ENCODE results near the gene WDR1.

GRCh38 chr4:10084651-10085358, 31.8 kb downstream of the WDR1 start:
- no peak for TF ChIP-seq CTCF (IDR thresholded peaks at IDR 0.05)
- no peak for TF ChIP-seq POLR2AphosphoS5 (IDR thresholded peaks at IDR 0.05)
- TF ChIP-seq POLR2A (IDR thresholded peaks at IDR 0.05) = no peak
- TF ChIP-seq EP300 (IDR thresholded peaks at IDR 0.05) = no peak

All from upper lobe of left lung (tissue), 4 donors.